ENCODE results near the gene AMH. TPM values are rescaled to one million over a fixed set of nuclear protein-coding genes. Genes with fewer than 3 reads are reported as not detected.

Gene AMH
- total RNA-seq, 1 experiment from 2014 or later = 5.0 TPM

- DNase-seq = no peak
- no peaks in the 10 kb centered on the region for H3K9me3 Mint-ChIP-seq (ENCODE audit: low read depth, unreplicated experiment)
- BruUV-seq (replicated peaks) = no TSS peak
- peaks cover 42% of the 10 kb centered on the region for H3K36me3 Mint-ChIP-seq (ENCODE audit: insufficient read depth, unreplicated experiment)
- H3K4me1 Mint-ChIP-seq (ENCODE audit: low read depth, unreplicated experiment) = peaks cover 36% of the 10 kb centered on the region
- H3K27me3 Mint-ChIP-seq (ENCODE audit: unreplicated experiment) = no peaks in the 10 kb centered on the region
- intact Hi-C loops (cut with micrococcal nuclease; ENCODE audit: unreplicated experiment) = no loop called here
- TF ChIP-seq CTCF (IDR thresholded peaks at IDR 0.05; ENCODE audit: unreplicated experiment) = no peak
- H3K27ac Mint-ChIP-seq (ENCODE audit: unreplicated experiment) = no peak overlapping the region
- no peak overlapping the region for H3K4me3 Mint-ChIP-seq (ENCODE audit: low read depth, unreplicated experiment)
- CTCF ChIA-PET = no interaction called here
Observed at GRCh38 chr19:2242092-2242537, 7.0 kb upstream of the AMH start.

- Mint-ChIP-seq H3K9me3 (ENCODE audit: low read depth, unreplicated experiment) (no peaks in the 10 kb centered on the region), H3K36me3 (ENCODE audit: insufficient read depth, unreplicated experiment) (peaks cover 35% of the 10 kb centered on the region), H3K27me3 (ENCODE audit: unreplicated experiment) (no peaks in the 10 kb centered on the region), H3K27ac (ENCODE audit: unreplicated experiment) (no peak overlapping the region), H3K4me3 (ENCODE audit: low read depth, unreplicated experiment) (no peak overlapping the region), H3K4me1 (ENCODE audit: low read depth, unreplicated experiment) (peaks cover 36% of the 10 kb centered on the region)
- TF ChIP-seq CTCF (IDR thresholded peaks at IDR 0.05; ENCODE audit: unreplicated experiment) = no peak
- CTCF ChIA-PET = no interaction called here
- no TSS peak for BruUV-seq (replicated peaks)
- no peak for DNase-seq
- intact Hi-C loops (cut with micrococcal nuclease; ENCODE audit: unreplicated experiment) = no loop called here
Observed at GRCh38 chr19:2242816-2243215, 6.3 kb upstream of the AMH start.

- CTCF ChIA-PET = no interaction called here
- intact Hi-C loops (cut with micrococcal nuclease; ENCODE audit: unreplicated experiment) = no loop called here
- H3K27ac Mint-ChIP-seq (ENCODE audit: unreplicated experiment) = no peak overlapping the region
Observed at GRCh38 chr19:2243274-2244124, 5.6 kb upstream of the AMH start.

GRCh38 chr19:2244125-2244411 lies 5.1 kb upstream of the AMH start:
- Mint-ChIP-seq H3K9me3 (ENCODE audit: low read depth, unreplicated experiment) (no peaks in the 10 kb centered on the region), H3K36me3 (ENCODE audit: insufficient read depth, unreplicated experiment) (peaks cover 25% of the 10 kb centered on the region), H3K27ac (ENCODE audit: unreplicated experiment) (no peak overlapping the region), H3K27me3 (ENCODE audit: unreplicated experiment) (no peaks in the 10 kb centered on the region), H3K4me3 (ENCODE audit: low read depth, unreplicated experiment) (no peak overlapping the region), H3K4me1 (ENCODE audit: low read depth, unreplicated experiment) (peaks cover 27% of the 10 kb centered on the region)
- TF ChIP-seq CTCF (IDR thresholded peaks at IDR 0.05; ENCODE audit: unreplicated experiment) = no peak
- intact Hi-C loops (cut with micrococcal nuclease; ENCODE audit: unreplicated experiment) = no loop called here
- no TSS peak for BruUV-seq (replicated peaks)
- no peak for DNase-seq
- CTCF ChIA-PET = no interaction called here

More at GRCh38 chr19:2243274-2244124, 5.6 kb upstream of the AMH start:
- BruUV-seq (replicated peaks) = no TSS peak
- peaks cover 29% of the 10 kb centered on the region for H3K36me3 Mint-ChIP-seq (ENCODE audit: insufficient read depth, unreplicated experiment)
- H3K4me1 Mint-ChIP-seq (ENCODE audit: low read depth, unreplicated experiment) = peaks cover 33% of the 10 kb centered on the region
- no peak for DNase-seq
- no peak for TF ChIP-seq CTCF (IDR thresholded peaks at IDR 0.05; ENCODE audit: unreplicated experiment)
- no peaks in the 10 kb centered on the region for H3K27me3 Mint-ChIP-seq (ENCODE audit: unreplicated experiment)
- H3K9me3 Mint-ChIP-seq (ENCODE audit: low read depth, unreplicated experiment) = no peaks in the 10 kb centered on the region
- no peak overlapping the region for H3K4me3 Mint-ChIP-seq (ENCODE audit: low read depth, unreplicated experiment)

All from Calu3 (cell line).